GM21717 (cell line): ENCODE results near the gene SUMO3.

Experiments
- ATAC-seq: cut with Tn5 transposase; IDR thresholded peaks from one replicate; pipeline ENCODE4 v1.9.1; 2021; ENCODE audit warnings: mild to moderate bottlenecking, moderate library complexity; ENCODE audit not compliant: unreplicated experiment

Gene SUMO3

DNA sequence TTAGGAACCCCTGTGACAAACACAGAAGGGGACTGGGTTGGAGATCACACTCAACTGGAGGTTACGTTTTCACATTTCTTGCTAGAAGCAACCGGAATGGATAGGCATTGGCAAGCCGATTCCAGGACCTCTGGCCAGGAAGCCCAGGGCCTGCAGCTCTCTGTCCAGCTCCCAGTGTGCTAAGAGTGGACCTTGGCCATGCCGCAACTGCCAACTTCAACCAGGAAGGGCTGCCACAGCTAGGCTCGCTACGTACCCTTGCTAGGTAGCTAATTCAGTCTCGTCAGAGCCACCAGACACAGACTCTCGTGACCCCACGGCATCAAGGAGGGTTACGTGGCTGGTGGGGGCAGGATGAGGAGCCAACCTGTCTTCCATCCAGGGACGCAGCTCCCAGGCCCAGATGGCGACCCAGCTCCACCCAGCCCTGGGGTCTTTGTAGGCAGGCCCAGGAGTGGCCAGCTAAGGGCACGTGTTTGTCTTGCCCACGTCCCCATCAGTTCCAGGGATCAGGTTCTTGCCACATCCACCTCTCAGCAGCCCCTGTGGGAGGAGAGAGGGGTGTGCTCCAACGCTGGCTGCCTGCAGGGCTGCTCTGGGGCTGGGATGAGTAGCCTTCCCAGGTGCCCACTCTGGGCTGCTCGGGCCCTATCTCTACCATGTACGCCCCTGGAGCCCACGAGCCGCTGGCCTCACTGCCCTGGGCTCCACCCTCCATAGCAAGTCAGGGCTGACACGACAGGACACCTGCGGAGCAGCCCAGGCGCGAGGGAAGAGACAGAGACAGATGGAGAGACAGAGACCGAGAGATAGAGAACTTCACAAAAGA is 55.4 kb downstream of the SUMO3 start:
- no peak for ATAC-seq

GRCh38 chr21:44761747-44762208 is 56.1 kb downstream of the SUMO3 start:
- no peak for ATAC-seq

GRCh38 chr21:44761011-44761729 is 56.7 kb downstream of the SUMO3 start:
- ATAC-seq, result no peak

DNA sequence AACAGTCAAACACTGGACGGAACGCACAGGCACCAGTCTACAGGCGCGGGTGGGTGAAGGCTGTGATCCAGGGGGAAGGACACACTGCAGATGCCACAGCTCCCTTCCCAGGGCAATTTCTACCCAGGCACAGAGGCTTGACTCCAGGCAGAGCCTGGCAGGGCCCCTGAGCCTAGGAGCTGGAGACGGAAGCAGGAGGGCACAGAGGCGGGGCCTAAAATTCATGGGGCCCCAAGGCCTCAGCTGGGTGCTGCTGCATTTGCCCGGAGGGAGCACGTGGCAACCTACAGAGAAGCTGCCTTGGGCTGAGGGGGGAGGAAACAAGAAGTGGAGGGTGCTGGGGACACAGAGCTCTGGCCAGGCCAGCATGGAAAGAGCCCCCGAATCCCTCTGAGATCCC is 57.5 kb downstream of the SUMO3 start:
- ATAC-seq, result no peak

DNA sequence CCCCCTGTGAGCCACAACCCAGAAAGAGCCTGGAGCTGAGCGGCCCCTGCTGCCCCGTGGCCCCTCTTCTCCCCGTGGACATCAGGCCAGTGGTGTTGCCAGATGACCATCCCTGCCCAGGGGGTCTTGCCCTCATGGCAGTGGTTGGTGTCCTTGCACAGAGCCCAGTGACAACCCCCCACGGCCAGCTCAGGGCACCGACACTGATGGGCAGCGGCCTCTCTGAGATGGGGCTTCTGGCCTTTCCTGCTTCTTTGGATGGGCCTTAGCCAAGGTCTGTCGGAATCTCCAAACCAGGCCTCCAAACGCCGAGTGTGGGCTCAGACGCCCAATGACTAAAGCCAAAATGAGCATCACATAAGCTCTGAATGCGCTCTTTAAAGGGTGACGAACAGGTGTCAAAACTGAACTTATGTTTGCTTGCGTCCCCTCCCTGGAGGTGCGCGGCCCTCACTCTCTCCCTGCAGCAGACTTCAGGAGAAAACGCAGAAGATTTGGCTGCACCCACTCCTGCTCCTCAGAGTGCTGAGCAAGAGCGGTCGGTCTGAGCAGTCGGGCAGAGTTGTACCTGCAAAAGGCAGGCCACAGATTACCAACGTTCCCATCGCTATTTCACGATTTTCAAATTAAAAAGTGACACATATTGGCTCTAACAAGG is 58.1 kb downstream of the SUMO3 start:
- ATAC-seq, result no peak

GRCh38 chr21:44758781-44759627 is 58.9 kb downstream of the SUMO3 start:
- no peak for ATAC-seq

DNA sequence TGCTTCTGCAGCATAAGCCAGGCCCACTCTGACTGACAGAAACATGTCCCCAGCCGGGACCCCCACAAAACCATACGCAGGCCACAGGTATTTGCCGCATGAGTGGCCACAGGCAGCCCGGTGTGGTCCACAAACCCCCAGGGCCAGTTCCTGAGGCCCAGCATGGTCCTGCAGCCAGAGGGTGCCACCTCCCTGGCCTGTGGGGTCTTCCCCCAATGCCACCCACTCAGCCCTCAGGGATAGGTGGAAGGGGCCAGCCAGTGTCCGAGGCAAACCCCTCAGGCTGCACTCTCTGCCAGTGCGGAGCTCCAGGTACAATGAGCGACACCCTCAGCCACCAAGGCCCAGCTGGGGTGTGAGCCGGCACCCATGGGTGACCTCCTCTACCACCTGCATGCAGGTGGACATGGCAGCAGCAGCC is 59.7 kb downstream of the SUMO3 start:
- no peak for ATAC-seq

- ATAC-seq, result no peak
Measured at GRCh38 chr21:44757731-44758130, 60.1 kb downstream of the SUMO3 start.

GRCh38 chr21:44756423-44757185 is 61.3 kb downstream of the SUMO3 start:
- ATAC-seq, result no peak
